ENCODE results near the gene GSPT1. TPM values are rescaled to one million over a fixed set of nuclear protein-coding genes. Genes with fewer than 3 reads are reported as not detected.
"Not testable (repeated sequence)": the region's sequence is repeated elsewhere in the genome, so short reads cannot be mapped to it uniquely, and the experiment has no call there.

Gene GSPT1
- polyA plus RNA-seq, 3 donors = 28.7 to 65.8 (median 38.6) TPM

DNA sequence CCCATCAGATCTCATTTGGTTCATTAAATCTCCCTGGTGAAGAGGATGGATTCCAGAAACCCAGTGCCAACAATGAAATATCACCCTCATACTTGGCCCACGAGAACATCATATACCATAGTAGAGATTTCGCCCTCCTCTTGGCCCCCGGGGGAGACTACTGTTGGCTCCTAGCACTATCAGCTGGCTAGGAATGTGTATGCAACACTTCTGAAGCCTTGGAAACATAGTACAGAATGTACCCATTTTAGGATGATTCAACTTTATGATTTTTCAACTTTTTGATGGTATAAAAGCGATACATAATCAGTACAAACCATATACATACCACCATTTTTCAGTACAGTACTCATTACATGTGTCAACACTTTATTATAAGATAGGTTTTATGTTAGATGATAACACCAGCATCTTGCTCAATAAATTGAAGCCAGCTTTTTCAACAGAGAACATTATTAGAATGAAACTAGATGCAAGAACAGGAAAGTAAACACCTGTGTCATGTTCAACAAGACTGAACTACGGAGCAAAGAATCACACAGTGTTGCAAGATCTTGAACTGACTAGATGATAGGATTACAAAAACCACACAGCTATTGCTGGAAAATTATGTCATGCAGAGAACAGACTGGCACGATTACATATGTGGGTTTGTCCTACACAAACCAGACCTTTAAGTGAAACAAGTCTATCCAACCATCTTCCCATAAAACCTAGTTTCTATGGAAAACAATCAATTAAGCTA lies 81.6 kb downstream of the GSPT1 start:
- no peak overlapping the region for H3K27ac ChIP-seq (ENCODE audit: low read depth, low read length)
- 66 to 78% (median 67%) methylated on average over 6 of the region's 6 CpGs for WGBS, 3 donors

DNA sequence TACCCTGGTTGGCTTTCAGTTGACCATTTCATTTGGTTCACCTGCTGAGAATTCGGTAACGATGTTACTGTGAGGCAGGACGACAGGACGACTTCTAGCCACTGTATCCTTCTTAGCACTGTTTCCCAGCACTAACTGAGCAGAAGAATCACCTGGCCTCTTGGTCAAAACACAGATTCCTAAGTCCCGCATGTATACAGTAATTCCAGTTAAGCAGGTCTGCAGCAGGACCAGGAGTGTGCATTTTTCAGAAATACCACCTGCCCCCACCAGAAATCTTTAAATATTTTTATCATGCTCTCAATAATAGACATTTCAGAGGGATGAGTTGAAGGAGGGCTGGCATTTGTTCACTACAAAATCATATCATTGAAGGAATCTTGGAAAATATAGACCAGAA lies 87.1 kb downstream of the GSPT1 start:
- 81 to 88% (median 87%) methylated on average over 5 of the region's 5 CpGs for whole genome bisulfite sequencing, 3 donors
- no peak overlapping the region for H3K27ac ChIP-seq (ENCODE audit: low read depth, low read length)

DNA sequence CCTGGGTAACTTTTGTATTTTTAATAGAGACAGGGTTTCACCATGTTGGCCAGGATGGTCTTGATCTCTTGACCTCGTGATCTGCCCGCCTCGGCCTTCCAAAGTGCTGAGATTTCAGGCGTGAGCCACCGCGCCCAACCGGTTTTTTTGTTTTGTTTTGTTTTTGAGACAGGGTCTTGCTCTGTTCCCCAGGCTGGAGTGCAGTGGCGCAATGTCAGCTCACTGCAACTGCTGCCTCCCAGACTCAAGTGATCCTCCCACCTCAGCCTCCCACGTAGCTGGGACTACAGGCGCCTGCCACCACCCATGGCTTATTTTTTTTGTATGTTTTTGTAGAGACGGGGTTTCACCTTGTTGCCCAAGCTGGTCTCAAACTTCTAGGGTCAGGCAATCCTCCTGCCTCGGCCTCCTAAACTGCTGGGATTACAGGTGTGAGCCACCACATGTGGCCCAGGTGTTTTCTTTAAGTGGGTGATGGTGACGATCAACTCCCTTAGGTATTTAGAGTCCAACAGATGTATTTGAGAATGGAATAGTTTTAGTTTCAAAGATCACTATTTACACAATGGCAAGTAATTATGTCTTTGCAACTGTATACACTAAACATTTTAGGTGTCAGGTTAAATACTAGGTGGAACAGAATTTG lies 90.1 kb downstream of the GSPT1 start:
- WGBS, 3 donors = 90 to 94% (median 92%) methylated on average over 13 of the region's 13 CpGs
- H3K27ac ChIP-seq (ENCODE audit: low read depth, low read length) = not testable (repeated sequence)

DNA sequence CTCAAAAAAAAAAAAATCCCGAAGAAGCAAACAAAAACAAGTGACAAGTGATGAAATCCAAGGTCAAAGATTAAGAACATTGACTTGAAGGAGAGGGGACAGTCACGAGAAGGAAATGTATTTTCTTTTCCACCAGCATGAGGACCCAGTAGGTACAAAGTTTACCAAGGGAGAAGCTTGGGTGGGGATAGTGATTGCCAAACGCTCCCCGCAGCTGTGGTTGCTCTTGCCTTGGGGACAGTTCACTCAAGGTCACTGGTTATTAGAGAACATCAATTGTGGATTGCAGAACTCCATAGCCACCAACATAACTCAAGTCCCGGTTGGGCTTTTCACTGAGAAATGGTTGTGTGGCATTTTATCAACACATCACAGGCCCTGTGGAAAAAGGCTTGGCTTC lies 91.4 kb downstream of the GSPT1 start:
- H3K27ac ChIP-seq (ENCODE audit: low read depth, low read length) = no peak overlapping the region
- WGBS, 3 donors = 16 to 29% (median 29%) methylated on average over 5 of the region's 5 CpGs

DNA sequence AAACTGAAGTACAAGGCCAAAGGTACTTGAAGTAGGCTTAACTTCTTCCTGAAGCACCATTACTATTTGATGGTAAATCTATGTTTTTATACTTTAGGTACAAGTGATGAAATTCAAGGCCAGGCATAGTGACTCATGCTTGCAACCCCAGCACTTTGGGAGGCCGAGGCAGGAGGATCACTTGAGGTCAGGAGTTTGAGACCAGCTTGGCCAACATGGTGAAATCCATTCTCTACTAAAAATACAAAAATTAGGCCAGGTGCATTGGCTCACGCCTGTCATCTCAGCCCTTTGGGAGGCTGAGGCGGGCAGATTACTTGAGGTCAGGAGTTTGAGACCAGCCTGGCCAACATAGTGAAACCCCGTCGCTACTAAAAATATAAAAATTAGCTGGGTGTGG lies 92.1 kb downstream of the GSPT1 start:
- H3K27ac ChIP-seq (ENCODE audit: low read depth, low read length) = not testable (repeated sequence)
- 88 to 95% (median 92%) methylated on average over 5 of the region's 5 CpGs for WGBS, 3 donors

DNA sequence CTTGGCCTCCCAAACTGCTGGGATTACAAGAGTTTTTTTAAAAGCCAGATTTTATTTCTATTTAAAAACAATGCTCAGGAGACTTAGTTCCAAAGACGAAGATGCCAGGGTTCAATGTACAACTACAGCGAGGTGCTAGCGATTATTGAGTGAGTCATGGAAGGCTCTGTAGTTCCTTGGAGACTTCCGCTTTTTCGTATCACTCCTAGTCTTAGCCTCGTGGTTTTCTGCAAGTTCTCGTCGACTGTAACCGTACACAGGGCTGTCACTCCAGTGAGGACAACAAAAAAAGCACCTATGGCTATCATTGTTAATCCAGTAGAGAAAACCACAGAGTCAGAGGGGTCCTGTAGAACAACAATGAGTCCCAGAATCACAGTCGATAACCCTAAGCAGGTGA lies 96.0 kb downstream of the GSPT1 start:
- WGBS, 3 donors = 61 to 86% (median 73%) methylated on average over 10 of the region's 10 CpGs
- no peak overlapping the region for H3K27ac ChIP-seq (ENCODE audit: low read depth, low read length)

DNA sequence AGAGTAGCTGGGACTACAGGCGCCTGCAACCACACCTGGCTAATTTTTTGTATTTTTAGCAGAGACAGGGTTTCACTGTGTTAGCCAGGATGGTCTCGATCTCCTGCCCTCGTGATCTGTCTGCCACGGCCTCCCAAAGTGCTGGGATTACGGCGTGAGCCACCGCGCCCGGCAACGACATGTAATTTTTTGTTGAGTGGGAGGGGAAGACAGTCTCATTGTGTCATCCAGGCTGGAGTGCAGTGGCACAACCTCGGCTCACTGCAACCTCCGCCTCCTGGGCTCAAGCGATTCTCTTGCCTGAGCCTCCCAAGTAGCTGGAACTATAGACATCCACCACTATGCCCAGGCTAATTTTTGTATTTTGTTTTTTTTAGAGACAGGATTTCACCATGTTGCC lies 96.8 kb downstream of the GSPT1 start:
- H3K27ac ChIP-seq (ENCODE audit: low read depth, low read length) = not testable (repeated sequence)
- 86 to 93% (median 88%) methylated on average over 13 of the region's 13 CpGs for whole genome bisulfite sequencing, 3 donors

Other genes starting within 250 kb of the GSPT1 start
- 10 to 100 TPM in 2 of 3 donors, 1 to 10 TPM in 1; 8.6 to 39.9 (median 33.2) TPM for gene SNN, start 247.5 kb downstream of the GSPT1 start, polyA plus RNA-seq
- 10 to 100 TPM; 29.7 to 47.3 (median 35.5) TPM for gene TXNDC11, start 173.1 kb downstream of the GSPT1 start, polyA plus RNA-seq
- 10 to 100 TPM; 20.9 to 37.1 (median 23.4) TPM for gene ZC3H7A, start 118.7 kb downstream of the GSPT1 start, polyA plus RNA-seq
- gene RSL1D1, start 64.4 kb downstream of the GSPT1 start, polyA plus RNA-seq = 100 to 1,000 TPM in 2 of 3 donors, 10 to 100 TPM in 1; 78.8 to 147 (median 103) TPM
- gene NPIPB2, start 26.1 kb upstream of the GSPT1 start, polyA plus RNA-seq = 1 to 10 TPM; 3.1 to 6.2 (median 5.6) TPM
- under 1 TPM in 1 of 3 donors, not detected in 2; 0.20 TPM for gene TNFRSF17, start 49.3 kb upstream of the GSPT1 start, polyA plus RNA-seq
- gene SNX29, start 60.8 kb upstream of the GSPT1 start, polyA plus RNA-seq = 10 to 100 TPM in 1 of 3 donors, 1 to 10 TPM in 2; 1.7 to 11.2 (median 8.5) TPM

All from adipose tissue (tissue), 3 donors.